Lower lobe of right lung (tissue), 2 donors: ENCODE measurements around the gene LHX4. TPM values are rescaled to one million over a fixed set of nuclear protein-coding genes. Genes with fewer than 3 reads are reported as not detected.

Experiments used
- ATAC-seq, 2 donors: fragments of 200-7000 bp; cut with Tn5 transposase; one replicate each; pipeline ENCODE4 v1.9.1; 2020 to 2022; ENCODE audit warnings: mild to moderate bottlenecking in 2 of 2, moderate library complexity in 2 of 2
- DNase-seq: peaks from one replicate; pipeline ENCODE4 v3.0.0-alpha.2; 2020
- H3K27ac ChIP-seq: fragments of 200-600 bp; one replicate; pipeline ENCODE4 v1.8.0; 2022
- H3K27me3 ChIP-seq: fragments of 200-600 bp; one replicate; pipeline ENCODE4 v1.8.0; 2022; ENCODE audit warnings: low read depth
- H3K36me3 ChIP-seq: fragments of 200-600 bp; one replicate; pipeline ENCODE4 v1.8.0; 2022; ENCODE audit warnings: mild to moderate bottlenecking
- H3K4me1 ChIP-seq: fragments of 200-600 bp; one replicate; pipeline ENCODE4 v1.8.0; 2022
- H3K4me3 ChIP-seq: fragments of 200-600 bp; one replicate; pipeline ENCODE4 v1.8.0; 2022; ENCODE audit warnings: mild to moderate bottlenecking
- H3K9me3 ChIP-seq: fragments of 200-600 bp; one replicate; pipeline ENCODE4 v1.8.0; 2022
- intact Hi-C: fragments of 100-400 bp; cut with DNase I; formaldehyde crosslinking; loops from one replicate; pipeline ENCODE4 v1.11.0; 2022
- total RNA-seq: library from RNA; stranded (reverse); fragmentation: NEBNext Ultra II Directional; extraction: Animal tissue kit (Norgen Biotek cat#: 25700); gene quantifications from one replicate; pipeline ENCODE4 v1.2.1, GENCODE V29; 2021
- TF ChIP-seq, protein P1 (sequence below): fragments of 200-600 bp; IDR thresholded peaks from one replicate; pipeline ENCODE4 v1.8.0; 2022; ENCODE audit warnings: antibody characterized with exemption, mild to moderate bottlenecking
- donor health status: DM: no; HTN: yes; CAD: no; lungs with severe emphysema.

LHX4 gene
- total RNA-seq, 1 donor from 2014 or later = not detected

- intact Hi-C loops = no loop called here
- Histone ChIP-seq H3K4me3 (no peak overlapping the region), H3K4me1 (no peaks in the 10 kb centered on the region), H3K27me3 (peaks cover 27% of the 10 kb centered on the region), H3K36me3 (no peaks in the 10 kb centered on the region), H3K27ac (no peak overlapping the region), H3K9me3 (no peaks in the 10 kb centered on the region)
- TF ChIP-seq, protein P1, sequence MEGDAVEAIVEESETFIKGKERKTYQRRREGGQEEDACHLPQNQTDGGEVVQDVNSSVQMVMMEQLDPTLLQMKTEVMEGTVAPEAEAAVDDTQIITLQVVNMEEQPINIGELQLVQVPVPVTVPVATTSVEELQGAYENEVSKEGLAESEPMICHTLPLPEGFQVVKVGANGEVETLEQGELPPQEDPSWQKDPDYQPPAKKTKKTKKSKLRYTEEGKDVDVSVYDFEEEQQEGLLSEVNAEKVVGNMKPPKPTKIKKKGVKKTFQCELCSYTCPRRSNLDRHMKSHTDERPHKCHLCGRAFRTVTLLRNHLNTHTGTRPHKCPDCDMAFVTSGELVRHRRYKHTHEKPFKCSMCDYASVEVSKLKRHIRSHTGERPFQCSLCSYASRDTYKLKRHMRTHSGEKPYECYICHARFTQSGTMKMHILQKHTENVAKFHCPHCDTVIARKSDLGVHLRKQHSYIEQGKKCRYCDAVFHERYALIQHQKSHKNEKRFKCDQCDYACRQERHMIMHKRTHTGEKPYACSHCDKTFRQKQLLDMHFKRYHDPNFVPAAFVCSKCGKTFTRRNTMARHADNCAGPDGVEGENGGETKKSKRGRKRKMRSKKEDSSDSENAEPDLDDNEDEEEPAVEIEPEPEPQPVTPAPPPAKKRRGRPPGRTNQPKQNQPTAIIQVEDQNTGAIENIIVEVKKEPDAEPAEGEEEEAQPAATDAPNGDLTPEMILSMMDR = no peak
- DNase-seq (peak; percentile 43), ATAC-seq (no peak)
Observed at GRCh38 chr1:180248176-180248575, 18.1 kb downstream of the LHX4 start.

DNA sequence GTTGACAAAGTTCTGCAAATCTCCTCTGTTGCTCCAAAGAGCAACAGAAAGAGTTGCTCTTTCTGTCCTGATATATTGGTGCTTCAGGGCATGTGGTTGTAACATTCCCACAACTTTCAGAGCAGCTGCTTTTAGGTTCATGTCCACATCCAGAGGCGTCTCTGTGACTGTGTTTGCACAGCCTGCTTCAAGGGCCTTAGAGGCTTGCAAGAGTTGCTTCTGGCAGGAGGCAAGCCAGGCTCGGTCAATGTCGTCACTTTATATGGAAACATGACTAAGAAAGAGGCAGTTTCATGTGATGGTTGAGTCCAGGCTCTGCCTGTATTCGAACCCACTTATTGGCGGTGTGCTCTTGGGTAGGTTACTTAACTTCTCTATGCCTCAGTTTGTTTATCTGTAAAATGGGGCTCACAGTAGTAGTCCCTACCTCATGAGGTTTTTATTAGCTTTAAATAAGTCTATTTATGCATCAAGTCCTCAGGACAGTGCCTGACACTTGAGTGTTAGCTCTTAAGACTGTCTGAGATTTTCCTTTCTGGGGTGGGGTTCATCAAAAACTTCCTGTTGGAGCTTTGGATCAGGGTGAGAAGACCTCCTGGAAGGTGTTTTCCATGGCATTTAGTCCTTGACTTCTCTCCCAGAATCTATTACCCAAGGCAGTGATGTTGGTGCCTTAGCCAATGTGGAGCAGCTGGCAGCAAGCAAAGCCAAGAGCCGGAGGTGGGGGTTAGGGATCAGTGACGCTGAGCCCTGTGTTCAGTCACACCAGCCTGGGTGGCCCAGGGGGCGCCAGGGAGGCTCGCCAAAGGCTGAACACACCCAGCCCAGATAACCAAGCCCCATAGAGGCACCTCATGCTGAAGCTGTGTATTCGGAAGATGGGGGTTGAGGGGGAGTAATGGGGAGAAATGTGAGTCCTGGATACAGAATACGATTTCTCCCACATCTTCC is 18.9 kb downstream of the LHX4 start:
- DNase-seq = peak; percentile 37
- ATAC-seq = peak; percentile 59 to 62
- Histone ChIP-seq H3K36me3 (no peaks in the 10 kb centered on the region), H3K27me3 (peaks cover 24% of the 10 kb centered on the region), H3K4me1 (no peaks in the 10 kb centered on the region), H3K4me3 (no peak overlapping the region), H3K9me3 (no peaks in the 10 kb centered on the region), H3K27ac (no peak overlapping the region)
- TF ChIP-seq, protein P1 = no peak
- intact Hi-C loops = no loop called here

GRCh38 chr1:180249725-180250498 is 19.8 kb downstream of the LHX4 start:
- no peaks in the 10 kb centered on the region for H3K9me3 ChIP-seq
- H3K27me3 ChIP-seq = peaks cover 24% of the 10 kb centered on the region
- DNase-seq (peak; percentile 9), ATAC-seq (no peak)
- intact Hi-C loops = no loop called here
- TF ChIP-seq, protein P1 = no peak
- no peak overlapping the region for H3K27ac ChIP-seq
- H3K4me1 ChIP-seq = no peaks in the 10 kb centered on the region
- no peak overlapping the region for H3K4me3 ChIP-seq
- H3K36me3 ChIP-seq = no peaks in the 10 kb centered on the region

- intact Hi-C loops = no loop called here
- Histone ChIP-seq H3K27me3 (peaks cover 22% of the 10 kb centered on the region), H3K9me3 (no peaks in the 10 kb centered on the region), H3K27ac (no peak overlapping the region), H3K36me3 (no peaks in the 10 kb centered on the region), H3K4me3 (no peak overlapping the region), H3K4me1 (no peaks in the 10 kb centered on the region)
- ATAC-seq = no peak
- TF ChIP-seq, protein P1 = no peak
- no peak for DNase-seq
Observed at GRCh38 chr1:180250499-180250770, 20.4 kb downstream of the LHX4 start.

DNA sequence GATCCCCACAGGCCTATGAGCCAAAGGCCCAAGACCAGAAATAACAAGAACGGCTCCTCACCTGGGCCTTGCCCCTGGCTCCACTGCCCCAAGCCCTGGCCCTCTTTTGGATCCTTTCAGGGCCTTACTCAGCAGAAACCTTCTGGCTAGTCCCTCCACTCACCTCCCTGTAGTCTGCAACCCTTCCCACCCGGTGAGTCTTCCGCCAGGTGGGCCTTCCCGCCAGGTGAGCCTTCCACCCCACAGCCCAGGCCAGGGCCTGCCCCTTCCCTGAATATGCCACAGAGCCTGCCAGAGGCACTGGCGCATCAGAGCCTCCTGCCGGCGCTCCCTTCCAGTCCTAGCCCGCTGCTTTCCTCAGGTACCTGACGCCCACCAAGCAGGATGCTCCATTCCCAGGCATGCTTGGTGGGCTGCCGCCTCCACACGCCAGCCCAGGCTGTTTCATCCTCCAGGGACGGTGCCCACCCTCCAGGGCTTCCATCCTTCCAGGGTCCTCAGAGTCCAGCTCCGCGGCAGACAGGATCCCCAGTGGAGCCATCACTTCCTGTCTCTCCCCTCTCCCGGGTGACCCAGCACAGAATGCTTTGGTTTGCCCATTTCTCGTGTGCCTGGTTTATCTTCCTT is 20.9 kb downstream of the LHX4 start:
- Histone ChIP-seq H3K36me3 (no peaks in the 10 kb centered on the region), H3K27ac (no peak overlapping the region), H3K4me3 (no peak overlapping the region), H3K27me3 (peaks cover 28% of the 10 kb centered on the region), H3K9me3 (no peaks in the 10 kb centered on the region), H3K4me1 (no peaks in the 10 kb centered on the region)
- TF ChIP-seq, protein P1 = no peak
- no peak for DNase-seq
- intact Hi-C loops = no loop called here
- ATAC-seq = no peak
